Astrocyte (in vitro differentiated cells and primary cell): Measurements from ENCODE around the gene USP48.

Experiments used
- EZH2 ChIP-seq: IDR thresholded peaks from 2 replicates; pipeline ENCODE4 v1.6.1; 2012; ENCODE audit warnings: mild to moderate bottlenecking, low read length, inconsistent platforms; ENCODE audit not compliant: insufficient read depth
- TF ChIP-seq, protein P1 (sequence below): IDR thresholded peaks from 2 replicates; pipeline ENCODE4 v1.5.1; 2011; ENCODE audit warnings: low read depth, mild to moderate bottlenecking, inconsistent platforms, low read length, moderate library complexity; ENCODE audit not compliant: insufficient read depth

GRCh38 chr1:21662426-21663247 is 120.3 kb downstream of the USP48 start:
- TF ChIP-seq EZH2, result no peak
- TF ChIP-seq, protein P1, sequence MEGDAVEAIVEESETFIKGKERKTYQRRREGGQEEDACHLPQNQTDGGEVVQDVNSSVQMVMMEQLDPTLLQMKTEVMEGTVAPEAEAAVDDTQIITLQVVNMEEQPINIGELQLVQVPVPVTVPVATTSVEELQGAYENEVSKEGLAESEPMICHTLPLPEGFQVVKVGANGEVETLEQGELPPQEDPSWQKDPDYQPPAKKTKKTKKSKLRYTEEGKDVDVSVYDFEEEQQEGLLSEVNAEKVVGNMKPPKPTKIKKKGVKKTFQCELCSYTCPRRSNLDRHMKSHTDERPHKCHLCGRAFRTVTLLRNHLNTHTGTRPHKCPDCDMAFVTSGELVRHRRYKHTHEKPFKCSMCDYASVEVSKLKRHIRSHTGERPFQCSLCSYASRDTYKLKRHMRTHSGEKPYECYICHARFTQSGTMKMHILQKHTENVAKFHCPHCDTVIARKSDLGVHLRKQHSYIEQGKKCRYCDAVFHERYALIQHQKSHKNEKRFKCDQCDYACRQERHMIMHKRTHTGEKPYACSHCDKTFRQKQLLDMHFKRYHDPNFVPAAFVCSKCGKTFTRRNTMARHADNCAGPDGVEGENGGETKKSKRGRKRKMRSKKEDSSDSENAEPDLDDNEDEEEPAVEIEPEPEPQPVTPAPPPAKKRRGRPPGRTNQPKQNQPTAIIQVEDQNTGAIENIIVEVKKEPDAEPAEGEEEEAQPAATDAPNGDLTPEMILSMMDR, result no peak
